GM18502 (cell line): ENCODE data around the gene GIT1.

ENCODE experiments used
- ATAC-seq: cut with Tn5 transposase; IDR thresholded peaks from one replicate; pipeline ENCODE4 v1.9.1; 2021; ENCODE audit warnings: mild to moderate bottlenecking; ENCODE audit not compliant: unreplicated experiment, poor library complexity

Gene GIT1

GRCh38 chr17:29595107-29595942 is 5.9 kb upstream of the GIT1 start:
- no peak for ATAC-seq

GRCh38 chr17:29594519-29595090 is 5.2 kb upstream of the GIT1 start:
- ATAC-seq, result no peak

- no peak for ATAC-seq
Observed at GRCh38 chr17:29593591-29594518, 4.4 kb upstream of the GIT1 start.

GRCh38 chr17:29592850-29593551 is 3.6 kb upstream of the GIT1 start, which contains the start of gene ANKRD13B:
ANKRD13B (plus strand) TSS chr17:29593132; CDS start chr17:29593622, 490 bp downstream.
- no peak for ATAC-seq

DNA sequence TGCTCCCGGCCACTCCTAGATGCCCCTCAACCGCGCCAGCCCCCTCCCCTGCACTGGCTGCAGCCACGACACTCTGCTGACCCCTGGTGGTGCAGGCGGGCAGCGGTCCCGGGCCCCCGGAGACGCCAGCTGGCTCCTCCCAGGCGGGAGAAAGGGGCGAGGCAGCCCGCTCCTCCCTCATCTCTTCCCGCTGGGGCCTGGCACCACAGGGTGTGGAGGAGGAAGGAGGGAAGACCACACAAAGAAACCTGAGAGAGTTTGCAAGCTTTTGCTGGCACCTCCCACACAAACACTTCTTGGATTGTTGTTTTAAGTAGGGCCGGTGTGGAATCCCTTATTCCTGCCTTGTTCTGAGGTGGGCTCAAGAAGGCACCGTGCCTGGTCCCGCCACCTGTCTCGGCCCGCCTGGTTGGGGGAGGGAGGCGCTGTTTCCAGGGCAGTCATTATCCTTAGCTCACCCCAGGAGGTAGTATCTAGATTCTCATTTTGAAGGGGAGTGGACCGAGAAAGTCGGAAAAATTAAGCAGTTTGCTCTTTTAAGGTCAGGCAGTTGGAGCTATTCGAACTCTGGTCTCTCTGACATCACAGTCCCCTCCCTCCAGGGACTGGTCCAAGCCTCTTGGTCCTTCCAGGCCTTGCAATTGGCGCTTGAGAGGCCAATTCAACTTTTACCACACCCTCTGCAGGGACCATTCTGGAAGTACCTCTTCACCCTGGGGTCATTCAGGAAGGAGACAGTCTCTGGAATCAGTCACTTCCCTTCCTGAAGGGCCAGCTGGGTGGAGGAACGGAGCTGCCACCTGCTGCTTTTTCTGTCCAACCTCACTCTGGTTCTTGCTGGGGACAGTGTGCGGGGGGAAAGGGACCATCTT is 2.5 kb upstream of the GIT1 start:
- no peak for ATAC-seq

DNA sequence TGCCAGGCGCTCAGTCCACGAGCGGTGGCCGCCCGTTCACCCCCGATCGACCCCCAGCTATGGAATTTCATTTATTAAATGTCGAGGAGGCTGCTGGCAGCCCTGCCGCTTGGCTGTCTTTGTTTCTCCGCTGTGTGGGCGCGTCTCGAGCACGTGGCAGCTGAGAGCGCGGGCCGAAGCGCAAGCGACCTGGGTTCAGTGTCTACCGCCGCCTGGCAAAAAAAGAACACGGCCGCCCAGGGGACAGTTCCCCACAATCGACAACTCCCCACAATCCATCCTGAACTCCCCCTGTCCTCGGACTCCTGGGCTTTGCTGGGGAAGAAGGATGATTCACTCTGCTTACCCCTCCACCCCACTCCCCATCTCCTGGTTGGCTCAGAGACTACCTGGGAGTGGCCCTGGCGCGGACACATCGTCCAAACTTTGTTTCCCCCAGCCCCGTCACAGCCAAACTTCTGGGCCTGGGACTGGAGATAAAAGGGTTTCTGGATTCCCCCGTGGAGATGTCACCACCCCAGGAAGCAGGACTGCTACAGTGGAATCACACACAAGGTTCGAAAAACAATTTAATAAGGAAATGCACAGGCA is 1.8 kb upstream of the GIT1 start:
- no peak for ATAC-seq

DNA sequence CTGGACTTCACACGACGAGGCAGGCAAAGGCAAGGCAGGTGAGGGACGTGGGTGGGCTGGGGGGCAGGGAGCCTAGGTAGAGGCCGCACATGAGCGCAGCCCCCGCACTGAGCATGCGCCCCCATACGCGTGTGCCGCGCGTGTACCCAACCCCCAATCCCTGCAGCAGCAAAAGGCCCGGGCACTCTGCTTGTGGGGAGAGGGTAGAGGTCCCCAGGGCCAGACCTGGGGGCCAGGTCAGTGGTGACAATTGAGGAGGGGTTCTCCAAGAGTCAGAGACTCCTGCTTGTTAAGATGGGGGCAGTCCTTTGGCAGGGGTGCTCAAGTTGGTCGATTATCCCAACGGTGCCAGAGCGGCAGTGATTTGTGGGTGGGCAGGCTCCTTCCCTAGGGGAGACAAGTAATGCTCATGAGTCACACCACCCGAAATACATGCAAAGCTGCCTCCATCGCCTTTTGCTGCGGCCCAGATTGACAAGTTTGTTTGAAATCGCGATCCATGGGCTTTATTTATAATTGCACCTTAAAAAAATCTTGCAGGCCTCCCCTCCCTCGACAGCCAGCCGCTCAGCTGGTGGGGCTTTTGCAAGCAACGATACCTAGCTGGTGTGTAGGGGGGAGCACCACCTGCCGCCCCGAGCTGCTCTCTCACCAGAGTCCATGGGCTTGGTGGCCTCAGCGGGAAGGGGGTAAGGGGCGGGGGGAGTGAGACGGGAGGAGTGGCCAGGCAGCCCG is 1.1 kb upstream of the GIT1 start:
- no peak for ATAC-seq

GRCh38 chr17:29588562-29589411 is 661 bp downstream of the GIT1 start:
- peak; percentile 10 for ATAC-seq

GRCh38 chr17:29588017-29588561 is 1.4 kb downstream of the GIT1 start:
- no peak for ATAC-seq

DNA sequence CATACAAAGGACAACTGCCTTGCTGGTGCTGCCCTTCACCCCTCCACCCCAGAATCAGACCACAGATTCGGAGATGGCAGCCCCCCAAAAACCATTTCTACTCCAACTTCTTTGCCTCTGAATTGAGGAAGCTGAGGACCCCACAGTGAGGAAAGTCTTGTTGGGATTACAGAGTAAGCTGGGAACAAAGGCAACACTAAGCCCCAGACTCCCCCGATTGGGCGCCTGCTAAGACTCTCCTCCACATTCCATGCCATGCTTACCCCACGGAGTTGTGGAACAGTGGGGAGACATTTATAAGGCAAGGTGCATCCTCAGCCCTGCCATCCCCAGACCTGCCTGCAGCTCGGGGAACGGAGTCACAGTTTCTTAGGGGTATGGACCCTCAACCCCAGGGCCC is 1.9 kb downstream of the GIT1 start:
- ATAC-seq, result no peak

DNA sequence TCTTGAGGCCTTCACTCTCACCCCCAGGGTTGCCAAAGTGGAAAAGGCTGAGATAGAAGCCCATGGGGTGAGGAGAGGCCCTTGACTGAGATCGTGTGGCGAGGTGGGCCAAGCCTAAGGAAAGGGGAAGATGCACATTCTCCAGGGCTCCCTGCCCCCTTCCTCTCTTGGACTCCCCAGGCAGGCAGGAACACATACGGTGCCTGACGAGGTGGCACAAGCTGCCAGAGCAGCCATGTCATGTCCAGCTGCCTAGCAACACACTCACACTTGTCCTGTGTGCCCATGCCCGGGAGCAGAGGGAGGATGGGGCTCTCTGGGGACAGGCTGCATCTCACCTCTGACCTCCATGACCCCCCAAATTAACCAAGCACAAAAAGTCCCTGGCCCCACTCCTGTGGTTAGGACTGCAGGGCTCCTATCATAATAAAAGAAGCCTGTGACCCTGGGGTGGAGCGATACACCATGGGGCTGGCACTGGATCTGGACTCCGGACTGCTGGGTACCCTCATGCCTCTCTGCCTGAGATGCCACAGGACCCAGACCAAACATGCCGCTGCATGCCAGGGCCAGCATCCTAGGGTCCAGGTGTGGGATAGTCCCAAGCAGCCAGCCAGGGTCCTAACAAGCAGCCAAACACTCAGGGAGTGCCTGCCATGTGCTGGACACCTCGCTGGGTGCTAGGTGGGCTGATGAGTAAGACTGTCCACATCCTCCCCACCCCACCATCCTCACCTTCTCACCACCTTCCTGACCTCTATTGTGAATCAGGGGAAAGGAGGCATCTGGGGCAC is 2.6 kb downstream of the GIT1 start:
- ATAC-seq, result no peak

DNA sequence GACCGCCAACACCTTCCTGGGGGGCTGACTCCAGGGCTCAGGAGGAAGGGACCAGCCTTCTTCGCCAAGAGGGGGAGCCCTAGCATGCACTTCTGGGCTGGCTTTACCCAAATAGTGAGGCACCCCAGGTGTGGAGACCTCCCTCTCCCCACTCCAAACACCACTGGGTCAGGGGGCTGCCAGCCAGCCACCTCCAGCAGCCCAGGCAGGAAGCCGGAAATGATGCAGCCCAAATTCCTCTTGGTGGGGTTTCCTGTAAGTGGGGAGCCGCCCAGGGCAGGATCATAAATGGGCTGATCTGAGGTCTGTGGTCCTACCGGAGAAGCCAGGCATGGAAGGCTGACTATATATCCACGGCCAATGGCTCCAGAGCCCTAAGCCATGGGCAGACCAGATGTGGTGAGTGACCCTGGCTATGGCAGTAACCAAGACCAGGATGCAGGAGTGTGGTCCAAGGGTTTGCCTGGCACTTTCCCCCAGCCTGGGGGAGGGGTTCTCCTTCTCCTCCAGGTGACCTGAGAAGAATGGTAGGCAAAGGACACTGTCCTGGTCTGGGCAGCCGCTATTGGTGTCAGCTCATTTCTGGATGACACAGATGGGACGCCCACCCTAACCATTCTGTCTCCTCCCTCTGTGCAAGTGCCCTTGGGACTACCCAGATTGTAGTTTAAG is 4.2 kb downstream of the GIT1 start:
- no peak for ATAC-seq

DNA sequence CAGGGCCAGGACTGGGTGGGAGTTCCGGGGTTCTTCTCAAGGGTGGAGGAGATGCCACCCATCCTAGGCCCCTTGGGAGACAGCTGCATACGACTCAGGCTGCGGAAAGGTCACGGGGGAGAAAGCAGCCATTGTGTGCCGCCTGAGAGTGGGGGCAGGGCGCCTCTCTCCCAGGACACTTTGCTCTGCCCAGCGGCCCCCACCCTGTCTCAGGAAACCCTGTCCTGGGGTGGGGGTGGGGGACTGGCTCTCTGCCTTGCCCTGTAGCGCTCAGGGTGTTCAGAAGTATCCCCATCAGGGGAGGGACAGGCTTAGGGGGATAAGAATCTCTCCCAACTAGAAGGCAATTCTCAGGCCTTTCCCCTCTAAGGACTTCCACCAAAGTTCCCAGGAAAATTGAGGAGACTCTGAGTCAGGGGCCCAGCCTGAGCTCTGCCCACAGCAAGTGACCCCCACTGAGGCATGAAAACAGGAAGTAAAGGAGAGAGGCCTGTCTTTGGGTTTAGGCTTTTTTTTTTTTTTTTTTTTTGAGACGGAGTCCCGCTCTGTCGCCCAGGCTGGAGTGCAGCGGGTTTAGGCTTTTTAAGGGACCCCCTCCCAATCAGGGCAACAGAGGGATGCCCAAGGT is 4.9 kb downstream of the GIT1 start:
- no peak for ATAC-seq

DNA sequence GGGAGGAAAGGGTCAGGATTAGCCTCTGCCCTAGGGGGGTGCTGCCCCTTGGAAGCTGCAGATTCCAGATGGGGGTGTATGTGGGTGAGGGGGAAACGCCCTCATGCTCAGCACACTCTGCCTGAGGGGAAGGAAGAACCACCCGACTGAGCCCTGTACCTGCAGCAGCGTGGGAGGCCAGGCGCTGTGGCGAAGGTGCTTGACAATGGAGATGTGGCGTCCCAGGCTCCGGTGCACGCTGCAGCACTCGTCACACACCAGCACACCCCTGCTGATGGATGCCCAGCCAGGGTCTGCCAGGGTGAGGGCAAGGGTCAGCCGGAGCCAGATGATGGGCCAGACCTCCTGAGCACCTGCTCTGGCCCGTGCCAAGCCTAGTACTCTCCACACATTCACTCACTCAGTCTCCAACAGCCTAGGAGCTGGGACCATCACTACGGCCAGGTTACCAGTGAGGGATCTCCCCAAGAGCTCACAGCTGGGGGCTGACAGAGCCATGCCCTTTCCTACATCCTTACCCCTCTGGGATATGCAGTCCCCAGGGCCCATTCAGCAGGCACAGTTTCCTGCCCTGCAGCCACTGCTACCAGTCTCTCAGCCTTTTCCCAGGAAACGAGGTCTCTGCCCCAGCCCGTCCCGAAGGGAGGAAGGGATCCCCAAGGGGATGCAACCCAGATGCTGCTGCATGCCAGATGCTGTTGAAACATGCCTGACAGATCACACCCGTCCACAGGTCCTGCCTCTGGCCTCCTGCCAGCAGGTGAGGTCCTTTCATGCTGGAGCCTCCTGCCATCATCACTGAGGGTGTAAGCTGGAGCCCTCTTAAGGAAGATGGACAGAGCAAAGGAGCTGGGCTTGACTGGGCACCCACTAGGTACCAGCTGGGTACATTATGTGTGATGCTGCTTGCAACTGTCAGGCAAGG is 5.9 kb downstream of the GIT1 start:
- ATAC-seq, result no peak
